Measurements from ENCODE around the gene GAL3ST1. TPM values are rescaled to one million over a fixed set of nuclear protein-coding genes. Genes with fewer than 3 reads are reported as not detected.
"Not testable (repeated sequence)": the region's sequence is repeated elsewhere in the genome, so short reads cannot be mapped to it uniquely, and the experiment has no call there.

GAL3ST1 gene
- total and polyA plus RNA-seq, 8 donors, result 0.87 to 48.4 (median 3.7) TPM

DNA sequence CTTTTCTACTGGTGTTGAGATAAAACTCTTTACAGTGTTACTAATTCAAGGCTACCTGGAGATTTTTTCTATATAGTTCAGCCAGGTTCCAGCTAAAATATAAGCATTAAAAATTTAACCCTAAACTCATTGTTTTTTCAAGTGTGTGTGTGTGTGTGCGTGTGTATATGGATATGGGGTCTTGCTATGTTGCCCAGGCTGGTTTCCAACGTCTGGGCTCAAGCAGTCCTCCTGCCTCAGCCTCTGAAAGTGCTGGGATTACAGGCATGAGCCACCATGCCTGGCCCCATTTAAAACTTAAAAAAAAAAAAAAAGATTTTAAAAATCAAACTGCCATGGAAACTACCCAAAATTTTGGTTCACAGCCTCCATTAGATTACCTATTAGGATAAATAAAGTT, 21.7 kb upstream of the GAL3ST1 start:
- peaks cover 20 to 35% (median 29%) of the 10 kb centered on the region in 4 donors for H3K4me1 ChIP-seq
- WGBS, 5 donors, result 13 to 31% (median 26%) methylated on average over 2 of the region's 2 CpGs
- intact Hi-C loops (cut with DNase I; ENCODE audit: low total_unique reads), result no loop called here

DNA sequence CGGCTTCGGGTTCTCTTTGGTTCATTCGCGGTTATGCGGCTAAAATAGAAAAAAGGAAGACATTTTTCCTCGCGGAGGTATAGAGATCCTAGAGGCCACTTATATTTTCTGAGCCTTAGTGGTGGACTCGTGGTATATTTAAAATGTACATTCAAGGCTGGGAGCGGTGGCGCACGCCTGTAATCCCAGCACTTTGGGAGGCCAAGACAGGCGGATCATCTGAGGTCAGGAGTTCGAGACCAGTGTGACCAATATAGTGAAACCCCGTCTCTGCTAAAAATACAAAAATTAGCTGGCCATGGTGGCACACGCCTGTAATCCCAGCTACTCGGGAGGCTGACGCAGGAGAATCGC, 17.9 kb upstream of the GAL3ST1 start:
- Histone ChIP-seq H3K36me3 (peaks cover 18 to 25% (median 24%) of the 10 kb centered on the region in 4 donors), H3K4me1 (peaks cover 32 to 49% (median 46%) of the 10 kb centered on the region in 4 donors), H3K27ac (peak overlapping the region; percentile 13 to 86 (median 81)), H3K4me3 (peak overlapping the region; percentile 86 to 93 (median 90))
- DNase-seq; H3K9me3 ChIP-seq; intact Hi-C loops (cut with DNase I; ENCODE audit: low total_unique reads); H3K27me3 ChIP-seq: not testable (repeated sequence)
- WGBS, 5 donors, result 28 to 40% (median 30%) methylated on average over 18 of the region's 18 CpGs

More for the DNA sequence above, 21.7 kb upstream of the GAL3ST1 start:
- Histone ChIP-seq H3K4me3 (no peak overlapping the region), H3K9me3 (no peaks in the 10 kb centered on the region), H3K27me3 (no peaks in the 10 kb centered on the region), H3K27ac (peak overlapping the region in 4 of 5 donors; percentile 13 to 66 (median 54)), H3K36me3 (no peaks in the 10 kb centered on the region)
- DNase-seq, result no peak
- TF ChIP-seq POLR2AphosphoS5 (IDR thresholded peaks at IDR 0.05), result no peak
- TF ChIP-seq POLR2A (IDR thresholded peaks at IDR 0.05), result no peak
- TF ChIP-seq, protein P1, sequence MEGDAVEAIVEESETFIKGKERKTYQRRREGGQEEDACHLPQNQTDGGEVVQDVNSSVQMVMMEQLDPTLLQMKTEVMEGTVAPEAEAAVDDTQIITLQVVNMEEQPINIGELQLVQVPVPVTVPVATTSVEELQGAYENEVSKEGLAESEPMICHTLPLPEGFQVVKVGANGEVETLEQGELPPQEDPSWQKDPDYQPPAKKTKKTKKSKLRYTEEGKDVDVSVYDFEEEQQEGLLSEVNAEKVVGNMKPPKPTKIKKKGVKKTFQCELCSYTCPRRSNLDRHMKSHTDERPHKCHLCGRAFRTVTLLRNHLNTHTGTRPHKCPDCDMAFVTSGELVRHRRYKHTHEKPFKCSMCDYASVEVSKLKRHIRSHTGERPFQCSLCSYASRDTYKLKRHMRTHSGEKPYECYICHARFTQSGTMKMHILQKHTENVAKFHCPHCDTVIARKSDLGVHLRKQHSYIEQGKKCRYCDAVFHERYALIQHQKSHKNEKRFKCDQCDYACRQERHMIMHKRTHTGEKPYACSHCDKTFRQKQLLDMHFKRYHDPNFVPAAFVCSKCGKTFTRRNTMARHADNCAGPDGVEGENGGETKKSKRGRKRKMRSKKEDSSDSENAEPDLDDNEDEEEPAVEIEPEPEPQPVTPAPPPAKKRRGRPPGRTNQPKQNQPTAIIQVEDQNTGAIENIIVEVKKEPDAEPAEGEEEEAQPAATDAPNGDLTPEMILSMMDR (IDR thresholded peaks at IDR 0.05), result no peak
- TF ChIP-seq EP300 (IDR thresholded peaks at IDR 0.05), result no peak

DNA sequence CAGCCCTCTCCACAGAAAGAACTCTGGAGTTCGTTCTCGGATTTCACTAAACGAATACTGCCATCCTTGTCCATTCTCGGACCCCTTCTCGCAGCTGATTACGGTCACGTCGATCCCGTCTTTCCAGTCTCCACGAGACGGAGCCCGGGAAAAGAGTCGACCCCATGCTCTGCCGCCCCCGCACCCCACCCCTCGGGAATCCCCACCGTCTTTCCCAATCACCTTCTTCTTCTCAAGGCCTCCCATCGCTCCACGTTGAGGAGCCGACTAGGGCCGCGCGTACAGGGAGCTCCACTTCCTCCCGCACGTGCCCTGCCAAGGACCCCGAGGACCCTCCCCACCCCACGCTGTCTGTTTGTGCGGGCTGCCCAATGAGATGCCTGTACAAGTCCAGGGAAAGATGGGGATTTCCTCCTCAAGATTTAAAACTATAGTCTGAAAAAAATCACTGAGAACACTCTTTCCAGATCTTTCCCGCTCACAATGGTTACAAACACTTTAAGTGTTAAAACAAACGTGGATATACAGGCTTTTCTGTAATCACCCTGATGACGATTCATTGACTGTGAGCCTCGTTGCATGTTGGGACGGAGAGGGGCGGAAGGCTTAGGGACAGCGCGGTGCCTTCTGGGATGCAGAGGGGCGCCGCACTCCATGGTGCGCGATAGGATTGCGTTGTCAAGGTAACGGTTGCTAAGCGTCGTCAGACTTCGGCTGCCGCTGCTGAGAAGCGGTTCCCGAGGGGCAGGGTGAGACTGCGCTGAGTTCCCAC, 17.3 kb upstream of the GAL3ST1 start, which contains the start of gene PES1:
PES1 (minus strand) TSS at position 323 of the 772 bp plus-strand sequence; CDS start at position 246, 77 bp downstream.
- peak within 1 kb of the TSS; percentile 67 to 86 (median 81) for H3K27ac ChIP-seq
- DNase-seq, result peak; percentile 95 to 100
- H3K27me3 ChIP-seq, result no peaks in the 10 kb centered on the region
- intact Hi-C loops (cut with DNase I; ENCODE audit: low total_unique reads), result no loop called here
- peaks cover 28 to 45% (median 43%) of the 10 kb centered on the region in 4 donors for H3K4me1 ChIP-seq
- TF ChIP-seq POLR2AphosphoS5 (IDR thresholded peaks at IDR 0.05) (peak in 2 of 3 donors; percentile 91 to 96), EP300 (IDR thresholded peaks at IDR 0.05) (no peak)
- H3K4me3 ChIP-seq, result peak within 1 kb of the TSS; percentile 86 to 93 (median 90)
- H3K36me3 ChIP-seq, result peaks cover 24 to 30% (median 30%) of the 10 kb centered on the region in 4 donors
- H3K9me3 ChIP-seq, result no peaks in the 10 kb centered on the region
- 0 to 1% (median 1%) methylated on average over 34 to 49 of the region's 49 CpGs for WGBS, 5 donors

DNA sequence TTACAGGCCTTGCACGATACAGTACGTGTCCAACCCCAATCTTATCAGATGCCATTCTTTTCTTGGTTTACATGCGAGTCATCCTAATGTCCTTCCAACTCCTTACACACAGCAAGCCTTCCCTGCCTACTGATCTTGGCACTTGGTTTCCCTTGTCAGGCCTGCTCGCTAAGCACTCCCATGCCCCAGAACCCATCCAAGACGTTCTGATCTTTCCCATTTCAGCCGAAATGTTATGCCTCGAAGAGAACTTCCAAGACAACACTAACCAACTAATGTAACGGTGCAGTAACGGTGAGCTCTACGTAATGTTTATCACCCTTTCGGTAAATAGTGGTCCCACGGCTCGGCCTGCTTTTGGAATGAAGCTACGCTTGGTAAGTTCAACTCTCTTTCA, 16.7 kb upstream of the GAL3ST1 start:
- Histone ChIP-seq H3K4me3 (peak overlapping the region; percentile 86 to 93 (median 90)), H3K27me3 (no peaks in the 10 kb centered on the region), H3K36me3 (peaks cover 29 to 36% (median 35%) of the 10 kb centered on the region in 4 donors), H3K9me3 (no peaks in the 10 kb centered on the region), H3K27ac (peak overlapping the region in 4 of 5 donors; percentile 79 to 86 (median 82)), H3K4me1 (peaks cover 25 to 39% (median 37%) of the 10 kb centered on the region in 4 donors)
- WGBS, 5 donors, result 1 to 2% (median 2%) methylated on average over 14 of the region's 14 CpGs
- TF ChIP-seq POLR2AphosphoS5 (IDR thresholded peaks at IDR 0.05) (no peak), POLR2A (IDR thresholded peaks at IDR 0.05) (no peak), EP300 (IDR thresholded peaks at IDR 0.05) (no peak)
- TF ChIP-seq, protein P1 (IDR thresholded peaks at IDR 0.05), result no peak
- intact Hi-C loops (cut with DNase I; ENCODE audit: low total_unique reads), result no loop called here
- DNase-seq, result no peak

DNA sequence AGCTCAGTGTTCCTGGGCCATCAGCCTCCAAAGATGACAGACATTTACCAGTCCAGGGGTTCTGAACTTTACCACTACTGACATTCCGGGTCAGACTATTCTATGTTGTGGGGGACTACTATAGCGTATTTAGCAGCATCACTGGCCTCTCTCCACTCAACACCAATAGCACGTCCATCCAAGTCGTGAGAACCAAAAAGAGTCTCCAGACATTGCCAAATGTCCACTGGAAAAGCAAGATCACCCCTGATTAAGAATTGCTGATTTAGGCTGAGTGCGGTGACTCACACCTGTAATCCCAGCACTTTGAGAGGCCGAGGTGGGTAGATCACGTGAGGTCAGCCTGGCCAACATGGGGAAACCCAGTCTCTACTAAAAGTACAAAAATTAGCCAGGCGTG, 11.9 kb upstream of the GAL3ST1 start:
- TF ChIP-seq POLR2AphosphoS5 (IDR thresholded peaks at IDR 0.05) (no peak), EP300 (IDR thresholded peaks at IDR 0.05) (no peak), POLR2A (IDR thresholded peaks at IDR 0.05) (no peak)
- TF ChIP-seq, protein P1 (IDR thresholded peaks at IDR 0.05), result no peak

More for the DNA sequence above, 11.9 kb upstream of the GAL3ST1 start:
- intact Hi-C loops (cut with DNase I; ENCODE audit: low total_unique reads), result no loop called here
- no peaks in the 10 kb centered on the region for H3K27me3 ChIP-seq
- no peaks in the 10 kb centered on the region for H3K9me3 ChIP-seq
- 93 to 95% (median 94%) methylated on average over 7 to 8 of the region's 8 CpGs for WGBS, 5 donors
- no peak overlapping the region for H3K27ac ChIP-seq
- H3K4me1 ChIP-seq, result peaks cover 12 to 18% (median 15%) of the 10 kb centered on the region in 4 donors
- no peak for DNase-seq
- H3K36me3 ChIP-seq, result peaks cover 77 to 84% (median 83%) of the 10 kb centered on the region in 4 donors
- no peak overlapping the region for H3K4me3 ChIP-seq
